Stimulated activated CD4-positive, alpha-beta T cell treated with anti-CD3 and anti-CD28 coated beads, Interleukin-4, amount 100 ng/mL, for 1 hour (primary cell): ENCODE data around the gene GIN1.
A peak's percentile ranks its signal among the peaks of the same experiment; 100 is the strongest.
"Not testable (repeated sequence)": the region's sequence is repeated elsewhere in the genome, so short reads cannot be mapped to it uniquely, and the experiment has no call there.

Experiments used
- DNase-seq: peaks from one replicate; pipeline ENCODE4 v3.0.0-alpha.2; 2020

GIN1 gene, protein sequence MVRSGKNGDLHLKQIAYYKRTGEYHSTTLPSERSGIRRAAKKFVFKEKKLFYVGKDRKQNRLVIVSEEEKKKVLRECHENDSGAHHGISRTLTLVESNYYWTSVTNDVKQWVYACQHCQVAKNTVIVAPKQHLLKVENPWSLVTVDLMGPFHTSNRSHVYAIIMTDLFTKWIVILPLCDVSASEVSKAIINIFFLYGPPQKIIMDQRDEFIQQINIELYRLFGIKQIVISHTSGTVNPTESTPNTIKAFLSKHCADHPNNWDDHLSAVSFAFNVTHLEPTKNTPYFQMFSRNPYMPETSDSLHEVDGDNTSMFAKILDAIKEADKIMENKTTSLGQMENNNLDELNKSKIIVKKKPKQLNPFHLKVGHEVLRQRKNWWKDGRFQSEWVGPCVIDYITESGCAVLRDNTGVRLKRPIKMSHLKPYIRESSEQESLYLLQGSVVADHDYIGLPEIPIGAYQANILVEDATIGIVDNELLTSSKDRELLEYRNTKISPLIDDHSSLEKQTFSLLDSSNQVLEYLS

DNA sequence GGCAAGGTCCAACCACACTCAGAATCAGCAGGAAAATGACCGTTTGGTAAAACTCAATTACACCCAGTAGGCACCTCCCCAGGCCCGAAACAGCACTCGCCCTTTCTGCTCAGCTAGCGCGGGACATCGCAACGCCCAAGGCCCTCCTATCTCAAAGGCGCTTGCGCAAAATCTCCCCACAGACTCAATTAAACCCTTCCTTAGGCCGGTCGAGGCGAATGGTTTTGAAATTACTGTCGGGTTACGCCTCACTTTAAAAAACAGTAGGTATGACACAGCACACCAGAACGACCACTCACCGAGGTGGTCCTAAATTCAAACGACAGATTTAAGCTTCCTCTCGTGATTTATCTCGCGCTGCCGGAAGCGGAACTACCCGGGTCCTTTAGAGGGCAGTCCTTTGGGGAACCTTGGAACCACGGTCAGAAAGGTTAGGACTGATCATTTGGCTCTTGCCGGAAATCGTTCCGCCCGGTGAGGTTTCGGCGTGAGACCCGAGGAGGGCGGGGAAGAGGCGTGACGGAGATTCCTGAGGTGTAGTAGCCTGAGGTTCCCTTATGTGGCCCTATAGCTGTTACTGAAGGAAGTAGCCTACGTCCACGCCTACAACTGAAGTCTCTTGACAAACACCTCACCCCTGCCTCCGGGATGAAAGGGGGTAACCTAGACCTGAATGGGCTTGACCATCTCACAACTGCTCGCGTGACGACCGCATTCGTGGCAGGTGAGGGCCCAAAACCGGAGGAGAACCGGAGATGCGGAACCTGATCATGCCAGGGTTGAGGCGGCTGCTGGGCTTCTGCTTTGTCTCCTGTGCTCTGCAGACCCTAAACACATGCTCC lies at the start of gene GIN1, which contains the start of gene PPIP5K2:
Gene GIN1, minus strand, starts transcription at position 374 of the 842 bp plus-strand sequence. CDS start 11,431 bp downstream, outside the sequence.
Gene PPIP5K2, plus strand, starts transcription at position 537 of the 842 bp plus-strand sequence. CDS start 9,289 bp downstream, outside the sequence.
- DNase-seq: peak; percentile 94

DNA sequence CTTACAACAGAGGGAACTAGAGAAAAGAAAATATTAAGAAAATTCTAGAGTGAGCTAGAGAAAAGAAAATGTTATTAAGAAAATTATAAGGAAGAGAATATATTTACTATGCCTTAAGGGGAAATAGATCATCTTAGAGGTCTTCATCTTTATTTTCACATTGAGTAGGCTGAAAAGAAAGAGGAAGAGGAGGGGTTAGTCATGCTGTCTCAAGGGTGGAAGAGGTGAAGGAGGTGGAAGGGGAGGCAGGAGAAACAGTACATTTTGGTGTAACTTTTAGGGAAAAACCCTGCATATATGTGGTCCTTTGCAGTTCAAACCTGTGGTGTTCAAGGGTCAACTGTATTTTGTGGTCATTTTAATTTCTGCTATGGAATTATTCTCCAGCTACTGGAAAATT lies 46.8 kb upstream of the GIN1 start:
- no peak for DNase-seq

DNA sequence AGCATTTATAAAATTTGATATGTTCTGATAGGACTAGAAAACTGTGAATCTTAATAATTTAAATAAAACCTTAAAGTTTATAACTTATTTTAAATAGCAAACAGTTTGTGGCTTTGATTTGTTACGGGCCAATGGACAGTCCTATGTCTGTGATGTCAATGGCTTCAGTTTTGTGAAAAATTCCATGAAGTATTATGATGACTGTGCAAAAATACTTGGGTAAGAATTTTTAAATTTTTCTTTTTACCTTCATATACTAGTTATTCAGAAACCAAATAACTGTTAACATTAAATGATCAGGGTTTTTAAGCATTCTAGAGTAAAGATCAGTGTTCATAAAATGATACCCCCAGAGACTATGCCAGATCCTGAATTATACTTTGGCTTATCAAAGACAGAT lies 31.2 kb upstream of the GIN1 start:
- DNase-seq: no peak

DNA sequence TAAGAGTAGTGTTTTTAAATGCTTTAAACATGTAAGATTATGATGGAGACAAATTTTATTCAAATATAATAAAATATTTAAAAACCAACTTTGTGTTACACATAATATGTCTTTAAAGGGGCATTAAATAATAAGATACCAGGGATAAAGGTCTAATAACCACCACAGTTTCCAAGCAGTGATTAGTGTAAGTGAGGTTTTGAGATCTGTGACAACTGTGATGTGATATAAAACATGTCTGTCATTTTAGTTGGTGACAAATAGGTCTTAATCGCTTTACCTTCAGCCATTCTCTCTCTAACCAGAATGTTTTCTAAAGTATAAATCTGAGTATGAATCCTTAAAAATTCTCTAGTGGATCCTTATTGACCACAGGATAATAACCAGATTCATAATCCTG lies 28.3 kb upstream of the GIN1 start:
- DNase-seq: no peak

GRCh38 chr5:103145196-103145595 lies 25.3 kb upstream of the GIN1 start:
- DNase-seq: no peak

DNA sequence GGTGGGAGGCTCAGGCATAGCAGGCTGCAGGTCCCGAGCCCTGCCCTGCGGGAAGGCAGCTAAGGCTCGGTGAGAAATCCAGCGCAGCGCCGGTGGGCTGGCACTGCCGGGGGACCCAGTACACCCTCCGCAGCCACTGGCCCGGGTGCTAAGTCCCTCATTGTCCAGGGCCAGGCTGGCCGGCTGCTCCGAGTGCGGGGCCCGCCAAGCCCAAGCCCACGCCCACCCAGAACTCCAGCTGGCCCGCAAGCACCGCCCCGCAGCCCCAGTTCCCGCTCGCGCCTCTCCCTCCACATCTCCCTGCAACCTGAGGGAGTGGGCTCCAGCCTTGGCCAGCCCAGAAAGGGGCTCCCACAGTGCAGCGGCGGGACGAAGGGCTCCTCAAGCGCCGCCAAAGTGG lies 22.2 kb upstream of the GIN1 start:
- DNase-seq: not testable (repeated sequence)

DNA sequence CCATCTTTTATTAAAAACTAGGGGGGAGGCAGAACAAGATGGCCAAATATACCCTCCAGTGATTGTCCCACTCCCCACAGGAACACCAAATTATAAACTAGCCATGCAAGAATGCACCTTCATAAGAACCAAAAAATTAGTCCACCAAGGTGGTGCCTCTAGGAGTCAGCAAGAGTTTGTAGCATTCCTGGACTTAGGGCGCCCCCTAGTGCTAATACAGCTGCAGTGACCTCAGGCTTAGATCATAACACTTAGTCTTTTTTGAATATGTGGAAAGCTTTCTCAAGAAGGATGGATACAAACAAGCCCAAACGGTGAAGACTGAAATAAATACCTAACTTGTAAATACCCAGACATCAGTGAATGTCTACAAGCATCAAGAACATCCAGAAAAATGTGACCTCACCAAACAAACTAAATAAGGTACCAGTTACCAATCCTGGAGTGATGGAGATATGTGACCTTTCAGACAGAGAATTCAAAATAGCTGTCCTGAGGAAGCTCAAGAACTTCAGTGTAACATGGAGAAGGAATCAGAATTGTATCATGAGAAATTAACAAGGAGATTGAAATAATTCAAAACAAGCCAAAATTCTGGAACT lies 19.4 kb upstream of the GIN1 start:
- peak; percentile 72 for DNase-seq

- DNase-seq: no peak
These were observed 18.3 kb upstream of the GIN1 start for GRCh38 chr5:103138202-103138690.

GRCh38 chr5:103135461-103135860 lies 15.5 kb upstream of the GIN1 start:
- DNase-seq: no peak

- no peak for DNase-seq
These were observed 13.3 kb upstream of the GIN1 start for GRCh38 chr5:103133231-103133630.

- no peak for DNase-seq
These were observed 12.7 kb upstream of the GIN1 start for GRCh38 chr5:103132684-103133083.

DNA sequence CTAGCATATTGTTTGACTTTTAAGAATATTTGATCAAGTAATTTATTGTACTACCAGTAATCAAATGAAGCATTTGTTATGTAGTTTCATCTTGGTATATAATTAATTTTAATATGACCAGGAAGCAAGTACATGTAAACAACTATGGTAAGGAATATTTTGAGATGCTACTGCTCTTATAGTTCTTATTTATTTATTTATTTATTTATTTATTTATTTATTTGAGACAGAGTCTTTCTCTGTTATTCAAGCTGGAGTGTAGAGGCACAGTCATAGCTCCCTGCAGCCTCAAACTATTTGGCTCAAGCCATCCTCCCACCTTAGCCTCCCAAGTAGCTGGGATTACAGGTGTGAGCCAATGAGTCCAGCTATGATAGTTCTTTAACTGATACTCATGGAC lies 8.3 kb upstream of the GIN1 start:
- no peak for DNase-seq

- DNase-seq: no peak
These were observed 7.4 kb upstream of the GIN1 start for GRCh38 chr5:103127292-103127817.

GRCh38 chr5:103126557-103126956 lies 6.6 kb upstream of the GIN1 start:
- DNase-seq: no peak

GRCh38 chr5:103122242-103122641 lies 2.3 kb upstream of the GIN1 start:
- DNase-seq: no peak

DNA sequence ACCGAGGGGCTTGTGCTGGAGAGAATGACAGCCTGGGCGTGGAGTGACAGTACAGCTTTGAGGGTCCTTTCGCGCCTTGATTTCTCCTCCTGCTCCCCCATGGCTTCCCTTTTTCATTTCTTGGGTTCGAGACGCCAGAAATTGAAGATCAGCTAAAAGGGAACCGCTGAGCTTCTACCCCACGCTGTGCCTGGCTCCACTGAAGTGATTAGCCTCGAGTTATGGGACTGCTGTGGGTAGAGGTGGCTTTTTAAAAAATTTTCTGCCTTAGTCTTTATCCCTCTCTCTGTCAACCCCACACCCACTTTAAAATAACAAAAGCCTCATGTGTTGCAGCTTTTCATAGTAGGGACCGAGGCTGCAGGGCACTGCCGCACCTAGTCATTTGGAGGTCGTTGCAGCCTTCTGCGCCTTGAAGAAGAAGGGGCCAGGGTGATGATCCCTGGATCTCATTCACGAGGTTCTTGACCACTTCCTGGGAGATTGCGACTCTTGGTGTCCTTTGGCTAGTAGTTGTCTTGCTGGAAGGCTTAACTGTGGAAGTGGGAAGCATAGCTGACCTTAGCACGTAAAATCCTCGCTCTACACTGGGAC lies 766 bp upstream of the GIN1 start:
- no peak for DNase-seq

DNA sequence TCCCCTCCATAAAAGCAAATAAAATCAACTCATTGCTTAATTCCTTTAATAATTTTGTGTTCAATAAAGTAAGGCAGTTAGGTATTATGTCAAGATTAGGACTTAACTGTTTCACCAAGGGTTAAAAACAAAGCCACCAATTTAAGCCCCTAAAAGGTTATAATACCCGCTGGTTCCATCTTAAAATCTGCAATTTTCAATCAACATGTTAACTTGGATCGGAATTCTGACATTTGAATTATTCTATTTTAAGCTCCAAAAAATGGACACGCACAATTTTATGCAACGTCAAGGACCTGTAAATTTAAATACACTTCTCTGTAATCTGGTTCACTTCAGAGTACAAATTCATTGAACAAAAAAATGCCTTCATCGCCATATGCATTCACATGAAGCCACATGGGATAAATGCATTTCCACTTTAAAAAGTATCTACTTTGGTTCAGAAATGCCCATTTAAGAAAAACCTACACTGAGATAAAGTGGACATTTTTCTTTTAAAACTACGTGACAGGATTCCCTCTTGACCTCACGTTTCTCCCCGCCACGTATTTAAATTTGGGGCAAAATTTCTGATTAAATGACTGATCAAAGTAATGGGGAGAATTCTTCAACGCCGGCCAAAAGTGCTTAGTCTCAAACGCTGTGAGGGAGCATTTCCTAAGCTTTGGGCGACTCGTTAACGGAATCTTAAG lies 721 bp downstream of the GIN1 start:
- no peak for DNase-seq

DNA sequence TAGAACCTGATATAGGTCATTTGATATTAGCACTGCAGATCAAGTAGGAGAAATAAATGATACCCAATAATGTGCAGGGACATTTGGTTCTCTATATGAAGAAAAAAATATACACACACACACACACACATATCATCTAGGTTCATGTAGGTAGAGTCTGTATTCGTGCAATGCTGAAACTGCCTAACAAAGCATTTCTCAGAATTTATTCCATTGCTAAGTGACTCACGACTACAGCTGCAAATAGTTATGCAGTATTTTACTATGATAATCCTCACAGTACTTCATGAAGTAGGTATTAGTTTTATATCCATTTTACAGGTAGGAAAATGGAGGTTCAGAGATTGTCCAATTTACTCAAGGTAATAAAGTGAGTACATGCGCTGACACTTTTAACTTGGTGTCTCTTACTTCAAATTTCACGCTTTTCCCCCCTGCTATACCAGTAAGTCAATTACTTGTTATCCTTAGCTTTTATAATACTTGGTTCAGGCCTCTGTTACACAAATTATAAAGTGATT lies 2.4 kb downstream of the GIN1 start:
- no peak for DNase-seq

- DNase-seq: no peak
These were observed 5.5 kb downstream of the GIN1 start for GRCh38 chr5:103114440-103114839.

GRCh38 chr5:103112910-103113309 lies 7.0 kb downstream of the GIN1 start:
- DNase-seq: no peak

GRCh38 chr5:103111468-103111867 lies 8.5 kb downstream of the GIN1 start:
- DNase-seq: no peak
